HFF-Myc (cell line): ENCODE results near the gene PARP6.
A peak's percentile ranks its signal among the peaks of the same experiment; 100 is the strongest.

Experiments
- DNase-seq: peaks from one replicate; pipeline ENCODE4 v3.0.0-alpha.2; 2011; ENCODE audit warnings: low read depth; ENCODE audit errors: extremely low read depth
- H3K4me3 ChIP-seq: replicated peaks from 2 replicates; pipeline ENCODE4 v1.5.1; 2011; ENCODE audit warnings: low read depth, mild to moderate bottlenecking, control low read depth, low read length
- CTCF ChIP-seq: IDR thresholded peaks from 2 replicates; pipeline ENCODE4 v1.5.1; 2012; ENCODE audit warnings: mild to moderate bottlenecking, low read depth, low read length, control low read depth; ENCODE audit errors: missing control alignments

PARP6 gene

GRCh38 chr15:72231833-72232478 lies 40.4 kb downstream of the PARP6 start:
- TF ChIP-seq CTCF: no peak
- H3K4me3 ChIP-seq: peak overlapping the region; percentile 84
- no peak for DNase-seq

- peak; percentile 97 for DNase-seq
- H3K4me3 ChIP-seq: peak within 1 kb of the TSS; percentile 84
- TF ChIP-seq CTCF: no peak
Observed at GRCh38 chr15:72231066-72231832, 41.1 kb downstream of the PARP6 start, which contains the start of gene PKM. Gene PKM, minus strand, starts transcription at chr15:72231190. Its CDS starts 12,093 bp downstream, at chr15:72219097.

GRCh38 chr15:72230197-72231065 lies 41.9 kb downstream of the PARP6 start:
- no peak for DNase-seq
- no peak for TF ChIP-seq CTCF
- peak overlapping the region; percentile 84 for H3K4me3 ChIP-seq

GRCh38 chr15:72229947-72230196 lies 42.5 kb downstream of the PARP6 start:
- TF ChIP-seq CTCF: no peak
- H3K4me3 ChIP-seq: peak overlapping the region; percentile 84
- DNase-seq: no peak

- no peak for DNase-seq
Observed at GRCh38 chr15:72229076-72229946, 43.0 kb downstream of the PARP6 start.

More at GRCh38 chr15:72229076-72229946, 43.0 kb downstream of the PARP6 start:
- TF ChIP-seq CTCF: no peak
- peak overlapping the region; percentile 84 for H3K4me3 ChIP-seq
